GM19035 (cell line): ENCODE results near the gene TRAPPC2L.
"Not testable (repeated sequence)": the region's sequence is repeated elsewhere in the genome, so short reads cannot be mapped to it uniquely, and the experiment has no call there.

Source experiments
- ATAC-seq: cut with Tn5 transposase; IDR thresholded peaks from one replicate; pipeline ENCODE4 v1.9.1; 2021; ENCODE audit not compliant: unreplicated experiment

TRAPPC2L gene

DNA sequence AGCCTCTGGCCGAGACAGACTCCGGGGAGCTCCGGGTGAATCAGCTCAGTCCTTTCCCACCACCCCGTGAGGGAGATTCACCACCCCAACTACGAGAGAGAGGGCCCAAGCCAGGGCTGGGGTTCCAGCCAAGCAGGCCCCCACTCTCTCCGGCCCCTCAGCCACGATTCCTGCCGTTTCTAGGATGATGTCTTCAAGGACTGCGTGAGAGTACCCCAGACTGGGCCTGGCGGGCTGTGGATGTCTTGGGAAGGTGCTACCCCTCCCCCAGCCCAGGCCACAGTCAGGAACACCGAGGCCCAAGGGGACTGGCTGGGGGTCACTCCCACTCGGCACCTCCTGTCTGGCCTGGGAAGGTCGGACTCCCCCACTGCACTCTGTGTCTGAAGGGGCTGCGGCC lies 31.1 kb downstream of the TRAPPC2L start:
- ATAC-seq = no peak

DNA sequence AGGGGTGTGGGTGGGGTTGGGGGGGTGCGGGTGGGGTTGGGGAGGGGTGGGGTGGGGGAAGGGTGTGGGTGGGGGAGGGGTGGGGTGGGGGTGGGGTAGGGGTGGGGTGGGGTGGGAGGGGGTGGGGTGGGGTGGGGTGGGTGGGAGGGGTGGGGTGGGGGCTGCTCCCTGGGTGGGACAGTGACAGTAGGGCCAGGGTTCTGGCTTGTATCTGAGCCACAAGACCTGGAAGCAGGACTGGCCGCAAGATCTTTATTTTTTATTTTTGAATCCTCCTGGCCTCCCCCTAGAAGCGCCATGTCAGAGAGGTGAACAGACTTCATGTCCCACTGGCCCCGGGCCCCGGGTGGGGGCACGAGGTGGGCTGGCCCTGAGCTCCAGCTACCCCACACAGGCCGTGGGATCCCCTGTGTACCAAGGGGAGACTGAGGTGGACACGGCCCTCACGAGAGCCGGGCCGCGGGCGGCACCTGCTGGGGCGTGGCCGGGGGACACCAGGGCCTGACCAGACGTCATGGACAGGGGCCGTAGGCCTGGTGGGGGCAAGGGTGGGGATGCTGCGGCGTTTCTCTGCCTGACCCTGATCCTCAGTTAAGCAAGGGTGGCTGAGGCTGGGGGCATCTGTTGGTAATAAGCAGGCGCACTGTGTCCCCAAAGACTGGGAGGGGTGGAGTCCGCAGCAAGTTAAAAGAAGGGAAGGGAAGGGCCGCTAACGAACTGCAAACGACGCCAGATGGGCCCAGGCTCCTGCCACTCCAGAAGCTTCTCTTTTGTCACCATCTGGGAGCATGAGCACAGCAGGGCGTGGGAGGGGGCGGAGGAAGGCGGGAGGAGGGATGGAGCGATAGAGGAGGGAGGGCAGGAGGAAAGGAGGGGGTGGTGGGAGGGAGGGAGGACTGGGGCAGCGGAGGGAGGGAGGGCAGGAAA lies 31.8 kb downstream of the TRAPPC2L start:
- no peak for ATAC-seq

DNA sequence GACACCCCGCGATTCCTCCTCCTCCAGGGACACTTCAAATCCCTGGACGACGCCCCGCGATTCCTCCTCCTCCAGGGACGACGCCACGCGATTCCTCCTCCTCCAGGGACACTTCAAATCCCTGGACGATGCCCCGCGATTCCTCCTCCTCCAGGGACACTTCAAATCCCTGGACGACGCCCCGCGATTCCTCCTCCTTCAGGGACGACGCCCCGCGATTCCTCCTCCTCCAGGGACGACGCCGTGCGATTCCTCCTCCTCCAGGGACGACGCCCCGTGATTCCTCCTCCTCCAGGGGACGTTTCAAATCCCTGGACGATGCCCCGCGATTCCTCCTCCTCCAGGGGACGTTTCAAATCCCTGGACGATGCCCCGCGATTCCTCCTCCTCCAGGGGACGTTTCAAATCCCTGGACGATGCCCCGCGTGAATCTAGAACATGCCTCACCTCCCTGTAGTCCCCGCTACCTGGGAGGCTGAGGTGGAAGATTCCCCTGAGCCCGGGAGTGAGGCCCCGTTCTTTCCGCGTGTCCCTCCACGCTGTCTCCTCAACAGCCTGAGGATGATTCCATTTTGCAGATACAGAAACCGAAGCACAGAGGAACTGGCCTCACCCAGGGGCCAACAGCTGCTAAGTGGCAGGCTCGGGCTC lies 32.9 kb downstream of the TRAPPC2L start:
- not testable (repeated sequence) for ATAC-seq

DNA sequence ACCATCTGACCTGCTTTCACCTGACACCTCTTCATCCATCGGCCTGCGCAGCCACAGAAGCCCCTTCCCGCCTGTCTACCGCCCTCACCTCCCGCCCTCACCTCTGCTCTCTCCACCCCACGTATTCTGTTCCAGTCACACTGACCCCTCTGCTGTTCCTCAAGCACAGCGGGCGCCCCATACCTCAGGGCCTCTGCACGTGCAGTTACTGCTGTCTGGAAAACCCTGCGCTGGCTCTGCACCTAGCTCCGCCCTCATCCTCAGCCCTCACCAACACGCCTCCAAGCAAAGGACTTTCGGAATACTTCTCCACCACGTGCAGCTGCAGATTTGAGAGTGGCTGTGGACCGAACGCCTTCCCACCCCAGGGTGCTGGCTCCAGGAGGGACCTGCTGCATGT lies 34.2 kb downstream of the TRAPPC2L start:
- no peak for ATAC-seq

DNA sequence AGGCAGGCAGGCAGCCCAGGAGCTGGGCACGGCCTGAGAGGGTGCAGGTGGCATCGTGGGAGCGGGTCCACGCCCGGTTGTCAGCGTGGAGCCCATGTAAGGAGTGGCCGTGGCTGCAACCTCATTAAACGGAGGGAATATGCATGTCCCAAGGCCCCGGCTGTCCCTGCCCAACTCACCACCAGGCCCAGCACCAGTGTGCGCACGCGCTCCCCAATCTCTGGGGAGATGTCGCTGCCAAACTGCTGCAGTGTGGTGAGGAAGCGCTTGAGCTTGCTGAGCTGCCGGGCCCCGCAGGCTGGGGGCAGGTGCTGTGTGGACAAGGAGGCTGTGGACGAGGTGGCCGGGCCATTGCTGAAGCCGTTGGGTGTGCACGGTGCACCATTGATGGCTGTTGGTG lies 35.1 kb downstream of the TRAPPC2L start:
- no peak for ATAC-seq

DNA sequence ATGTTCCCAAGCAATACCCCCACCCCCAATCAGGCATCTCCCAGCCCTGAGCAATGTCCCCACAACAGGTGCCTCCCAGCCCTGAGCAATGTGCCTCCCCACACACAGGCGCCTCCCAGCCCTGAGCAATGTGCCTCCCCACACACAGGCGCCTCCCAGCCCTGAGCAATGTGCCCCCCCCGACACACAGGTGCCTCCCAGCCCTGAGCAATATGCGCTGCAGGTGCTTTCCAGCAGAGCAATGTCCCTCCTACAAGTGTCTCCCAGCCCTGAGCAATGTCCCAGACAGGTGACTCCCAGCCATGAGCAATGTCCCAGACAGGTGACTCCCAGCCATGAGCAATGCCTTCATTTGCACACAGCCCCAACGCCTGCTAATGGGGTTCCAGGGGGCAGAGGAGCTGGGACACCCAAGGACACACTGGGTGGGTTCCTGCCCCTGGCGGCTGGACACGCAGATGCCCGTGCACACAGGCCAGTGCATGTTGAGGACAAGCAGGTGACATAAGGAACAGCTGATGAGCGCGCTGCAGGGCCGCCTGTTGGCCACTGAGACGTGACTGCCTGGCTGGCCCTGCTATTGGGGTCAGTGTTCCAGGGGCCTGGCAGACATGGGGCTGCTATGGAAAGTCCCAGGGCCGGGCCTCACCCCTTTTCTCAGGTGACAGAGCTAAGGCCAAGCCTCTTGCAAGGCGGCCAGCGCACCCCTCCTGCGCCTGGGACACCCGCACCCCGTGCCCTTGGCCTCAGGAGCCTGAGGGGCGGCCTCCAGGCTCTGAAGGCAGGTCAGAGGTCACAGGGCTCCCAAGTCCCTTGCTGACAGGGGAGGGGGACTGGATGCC lies 36.4 kb downstream of the TRAPPC2L start:
- ATAC-seq = no peak

DNA sequence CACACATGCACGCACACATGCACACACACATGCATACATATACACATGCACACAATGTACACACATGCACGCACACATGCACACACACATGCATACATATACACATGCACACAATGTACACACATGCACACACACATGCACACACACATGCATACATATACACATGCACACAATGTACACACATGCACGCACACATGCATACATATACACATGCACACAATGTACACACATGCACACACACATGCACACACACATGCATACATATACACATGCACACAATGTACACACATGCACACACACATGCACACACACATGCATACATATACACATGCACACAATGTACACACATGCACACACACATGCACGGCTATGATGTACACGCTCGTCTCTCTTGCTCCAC lies 37.3 kb downstream of the TRAPPC2L start:
- ATAC-seq = not testable (repeated sequence)

DNA sequence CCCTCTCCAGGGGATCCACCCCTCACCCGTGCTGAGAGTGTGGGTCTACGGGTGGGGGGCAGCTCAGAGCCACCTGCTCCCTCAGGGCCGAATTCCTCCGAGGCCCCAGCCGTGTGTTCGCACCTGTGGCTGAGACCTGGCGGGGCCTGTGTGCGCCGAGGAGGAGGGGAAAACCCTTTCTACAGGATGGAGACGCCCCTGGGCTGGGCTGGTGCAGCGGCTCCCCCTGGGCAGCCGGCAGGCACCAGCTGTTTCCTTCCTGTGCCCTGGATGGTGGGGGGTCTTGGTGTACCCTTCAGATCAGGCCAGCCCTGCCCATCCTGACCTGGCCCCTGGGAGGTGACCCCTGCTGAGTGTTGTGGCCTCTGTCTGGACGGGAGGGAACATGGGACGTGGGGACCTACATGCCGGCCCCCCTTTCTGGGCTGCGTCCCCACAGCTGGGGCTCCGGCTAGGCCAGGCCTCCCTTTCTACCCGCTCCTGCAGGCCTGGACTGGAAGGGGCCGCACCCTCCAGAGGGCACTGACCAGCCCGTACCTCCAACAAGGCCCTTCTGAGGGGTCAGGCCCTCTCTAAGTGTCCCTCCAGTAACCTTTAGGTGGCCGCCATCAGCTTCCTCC lies 37.9 kb downstream of the TRAPPC2L start:
- no peak for ATAC-seq

DNA sequence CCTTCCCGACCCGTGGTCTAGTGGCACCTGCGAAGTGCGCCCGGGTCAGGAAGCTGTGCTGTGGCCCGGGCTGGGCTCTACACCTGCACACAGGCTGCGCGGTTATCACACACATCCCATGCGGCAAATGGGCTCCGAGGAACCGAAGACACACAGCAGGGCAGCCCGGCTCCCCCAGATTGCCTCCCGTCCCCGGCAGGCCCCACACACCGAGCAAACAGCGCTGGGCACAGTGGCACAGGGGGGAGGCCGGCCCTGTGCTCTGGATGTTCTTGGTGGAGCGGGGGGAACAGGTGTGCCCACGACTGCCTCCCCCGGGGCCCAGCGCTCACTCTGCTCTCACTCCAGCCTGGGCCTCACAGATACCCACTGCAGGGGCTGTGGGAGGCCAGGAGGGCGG lies 38.4 kb downstream of the TRAPPC2L start:
- ATAC-seq = no peak

DNA sequence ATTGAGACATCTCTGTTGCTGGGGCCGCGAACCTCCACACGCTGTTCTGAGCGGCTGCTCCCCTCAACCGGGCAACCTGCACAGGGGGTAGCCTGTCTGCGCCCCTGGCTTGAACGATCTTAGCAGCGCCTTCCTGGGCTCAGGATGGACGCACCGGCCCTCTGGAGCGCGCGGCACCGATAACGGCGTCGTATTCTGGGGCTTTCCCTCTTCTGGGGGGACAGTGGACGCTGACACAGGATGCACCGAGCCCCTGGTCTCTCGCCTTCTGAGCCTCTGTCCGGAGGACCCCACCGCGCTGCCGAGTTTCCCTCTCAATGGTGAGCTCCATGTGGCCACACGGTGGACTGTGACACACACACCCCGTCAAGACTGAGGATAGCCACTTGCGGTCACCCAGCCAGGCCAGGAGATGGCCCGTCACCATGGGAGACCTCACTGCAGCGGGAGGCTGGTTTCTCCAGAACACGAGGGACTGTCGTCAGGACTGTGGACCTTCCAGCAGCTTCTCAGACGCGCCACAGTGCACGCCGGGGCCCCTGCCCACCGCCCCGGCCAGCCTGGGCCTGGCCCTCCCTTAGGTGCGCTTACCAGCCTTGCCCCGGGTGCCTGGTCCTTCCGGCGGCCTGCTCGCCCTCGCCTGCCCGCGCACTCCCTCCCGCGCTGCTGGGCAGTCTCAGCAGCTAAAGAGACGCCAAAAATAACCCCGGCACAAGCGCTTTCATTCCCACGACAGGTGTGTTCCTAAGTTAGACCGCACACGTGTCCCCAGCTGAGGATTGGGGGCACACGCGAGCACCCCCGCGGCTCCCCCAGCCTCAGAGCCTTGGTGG lies 39.5 kb downstream of the TRAPPC2L start:
- ATAC-seq = no peak

DNA sequence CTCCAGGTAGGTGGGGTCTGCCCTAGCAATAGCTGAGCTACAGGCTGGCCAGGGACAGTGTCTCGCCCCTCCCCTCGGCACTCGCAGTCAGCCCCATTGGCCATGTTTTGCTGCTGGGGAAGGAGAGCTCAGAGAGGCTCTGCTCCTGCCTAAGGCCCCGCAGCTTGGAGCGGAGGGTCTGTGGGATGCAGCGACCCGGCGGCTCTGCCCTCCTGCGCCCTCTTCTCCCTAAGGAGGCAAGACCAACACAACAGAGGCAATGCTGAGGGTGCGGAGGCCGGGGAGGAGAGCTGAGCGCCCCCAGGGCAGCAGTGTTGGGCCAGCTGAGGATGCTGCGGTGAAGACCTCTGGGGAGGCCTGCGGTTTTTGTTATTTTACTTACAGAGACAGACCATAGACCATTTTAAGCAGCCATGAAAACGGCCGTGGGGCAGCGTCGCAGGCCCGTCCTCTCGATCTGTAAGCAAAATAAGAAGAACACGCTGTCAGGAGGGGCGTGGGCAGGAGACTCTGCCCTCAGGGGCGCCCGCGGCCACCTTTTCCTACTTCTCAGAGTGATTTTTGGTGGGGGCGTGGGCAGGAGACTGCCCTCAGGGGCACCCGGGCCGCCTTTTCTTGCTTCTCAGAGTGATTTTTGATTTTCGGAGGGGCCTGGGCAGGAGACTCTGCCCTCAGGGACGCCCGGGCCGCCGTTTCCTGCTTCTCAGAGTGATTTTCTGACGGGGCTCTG lies 40.9 kb downstream of the TRAPPC2L start:
- no peak for ATAC-seq

DNA sequence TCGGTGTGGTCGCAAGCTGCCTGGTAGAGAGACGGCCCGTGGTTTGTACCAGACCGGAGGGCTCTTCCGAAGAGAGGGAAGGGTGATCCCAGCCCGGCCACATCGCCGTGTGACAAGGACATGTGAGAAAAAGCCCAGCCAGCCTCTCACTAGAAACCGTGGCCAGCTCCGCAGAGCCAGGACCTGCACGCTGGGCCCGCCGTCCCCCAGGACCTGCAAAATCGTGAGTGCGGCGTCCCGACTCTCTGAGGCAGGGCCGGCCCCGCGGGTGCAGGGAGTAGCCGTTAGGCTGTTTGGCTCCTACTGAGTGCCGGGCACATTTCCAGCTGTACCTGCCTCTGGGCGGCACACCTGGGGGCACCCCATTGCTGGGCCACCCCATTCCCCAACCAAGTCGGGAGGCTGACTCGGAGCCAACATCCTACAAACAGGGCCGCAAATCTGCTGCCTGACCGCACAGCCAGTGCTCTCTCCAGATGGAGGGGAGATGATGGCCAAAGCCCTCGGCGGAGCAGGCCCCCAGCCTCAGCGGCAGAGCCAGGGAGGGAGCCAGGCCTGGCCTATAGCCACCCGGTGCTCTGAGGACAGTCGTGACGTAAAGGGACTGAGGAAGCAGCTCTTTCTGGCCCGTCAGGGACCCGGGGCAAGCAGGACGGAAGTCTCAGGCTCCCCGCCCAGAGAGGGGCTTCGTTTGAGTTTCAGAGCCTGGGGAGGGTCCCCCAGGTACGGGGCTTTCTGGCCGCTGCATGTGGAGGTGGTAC lies 43.2 kb downstream of the TRAPPC2L start:
- ATAC-seq = no peak

DNA sequence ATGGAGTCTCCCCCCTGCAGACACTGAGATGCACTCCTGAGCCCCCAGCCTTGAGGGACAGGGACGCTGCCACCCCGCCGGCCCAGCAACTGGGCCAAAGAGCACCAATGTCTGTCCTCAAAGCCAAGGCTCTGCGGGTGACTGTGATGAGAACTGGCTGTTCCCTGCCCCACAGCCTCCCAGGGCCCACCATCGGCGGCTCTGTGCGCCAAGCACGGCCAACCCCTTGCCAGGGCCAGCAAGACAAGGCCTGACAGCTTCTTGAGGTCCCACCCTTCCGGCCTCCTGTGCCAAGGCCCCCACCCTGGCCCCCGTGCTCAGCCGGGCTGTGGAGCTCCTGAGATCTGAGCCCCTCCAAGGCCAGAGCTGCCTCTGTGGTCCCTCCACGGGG lies 43.7 kb downstream of the TRAPPC2L start:
- ATAC-seq = no peak

DNA sequence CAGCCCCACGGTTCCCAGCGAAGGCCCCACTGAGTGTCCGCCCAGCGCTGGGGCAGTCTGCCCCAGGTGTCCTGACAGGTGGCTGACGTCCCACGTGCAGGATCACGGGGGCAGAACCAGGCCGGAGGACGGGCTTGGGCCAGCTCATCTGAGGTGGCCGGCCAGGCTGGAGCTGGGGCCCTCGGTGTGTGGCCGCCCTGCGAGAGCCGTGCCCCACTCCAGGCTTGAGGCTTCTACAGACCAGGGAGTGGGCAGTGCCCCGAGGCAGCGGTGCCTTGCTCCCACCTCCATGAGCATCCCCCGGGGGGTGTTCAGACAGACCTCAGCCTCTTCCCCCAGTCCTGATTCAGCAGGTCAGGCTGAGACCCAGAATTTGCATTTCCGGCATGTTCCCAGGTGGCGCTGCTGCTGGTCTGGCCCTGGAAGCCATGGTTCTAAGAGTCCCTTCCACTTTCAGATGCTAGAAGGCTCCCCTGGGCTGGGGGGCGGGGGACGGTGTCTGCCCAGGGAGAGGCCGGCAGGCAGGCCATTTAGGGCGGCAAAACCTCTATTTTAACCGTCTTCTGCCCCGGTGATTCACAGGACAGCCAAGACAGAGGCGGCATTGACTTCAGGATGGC lies 44.9 kb downstream of the TRAPPC2L start:
- ATAC-seq = no peak

DNA sequence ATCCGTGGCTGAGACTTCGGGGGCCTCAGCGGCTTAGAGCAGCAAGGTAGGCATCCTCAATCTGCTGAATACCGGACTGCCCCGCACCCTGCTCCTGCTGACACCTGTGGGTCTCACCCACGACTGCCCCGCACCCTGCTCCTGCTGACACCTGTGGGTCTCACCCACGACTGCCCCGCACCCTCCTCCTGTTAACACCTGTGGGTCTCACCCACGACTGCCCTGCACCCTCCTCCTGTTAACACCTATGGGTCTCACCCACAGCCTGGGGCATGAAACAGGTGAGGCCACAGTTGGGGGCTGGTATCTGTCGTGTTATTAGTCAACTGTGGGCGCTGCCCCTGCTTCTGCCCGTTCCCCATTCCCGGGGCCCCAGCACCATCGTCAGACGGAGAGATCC lies 45.8 kb downstream of the TRAPPC2L start:
- no peak for ATAC-seq

DNA sequence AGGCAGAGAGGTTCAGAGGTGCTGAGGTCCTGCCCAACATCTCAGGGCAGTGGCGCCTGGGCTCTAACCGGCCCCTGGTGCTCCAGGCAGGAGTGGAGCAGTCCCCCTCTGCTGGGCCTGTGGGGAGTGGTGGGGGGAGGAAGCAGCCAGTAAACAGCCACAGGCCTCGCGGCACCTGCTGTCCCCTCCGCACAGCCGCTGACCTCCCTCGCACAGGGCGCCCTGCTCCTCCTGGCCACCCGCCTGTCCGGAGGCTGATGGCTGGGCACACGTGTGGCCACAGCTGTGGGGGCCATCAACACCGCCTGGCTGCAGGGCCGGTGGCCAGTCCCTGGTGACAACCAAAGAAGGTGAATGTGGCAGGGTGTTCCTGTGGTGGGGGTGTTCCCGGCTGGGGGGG lies 46.3 kb downstream of the TRAPPC2L start:
- ATAC-seq = no peak

DNA sequence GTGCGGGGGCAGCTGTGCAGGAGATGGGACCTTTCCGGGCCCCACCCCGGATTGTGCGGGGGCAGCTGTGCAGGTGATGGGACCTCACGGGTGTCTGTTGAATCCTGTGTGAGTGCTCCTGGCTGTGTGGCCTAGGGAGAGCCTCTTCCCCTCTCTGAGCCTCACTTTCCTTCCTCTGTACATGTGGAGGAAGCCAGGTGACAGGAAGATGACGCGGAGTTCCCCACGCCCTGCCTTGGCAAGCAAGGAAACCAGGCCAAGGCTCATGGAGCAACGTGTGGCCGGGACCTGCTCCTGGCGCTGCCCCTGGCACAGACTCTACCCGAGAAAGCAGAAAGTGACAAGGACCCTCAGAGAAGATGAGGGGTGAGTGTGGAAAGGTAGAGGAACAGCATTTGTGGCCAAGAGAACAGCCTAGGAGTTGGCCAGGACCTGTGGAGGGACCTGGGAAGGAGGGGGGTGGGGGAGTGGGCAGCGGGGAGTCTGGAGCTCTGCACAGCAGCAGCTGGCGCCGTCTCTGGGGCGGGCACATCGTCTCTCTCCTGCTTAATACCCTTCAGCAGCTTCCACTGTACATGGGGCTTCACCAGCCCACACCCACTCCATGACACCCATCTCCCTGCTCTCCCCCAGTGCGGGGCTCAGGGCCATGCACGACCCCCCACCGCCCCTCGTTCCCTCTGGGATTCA lies 47.9 kb downstream of the TRAPPC2L start:
- no peak for ATAC-seq

DNA sequence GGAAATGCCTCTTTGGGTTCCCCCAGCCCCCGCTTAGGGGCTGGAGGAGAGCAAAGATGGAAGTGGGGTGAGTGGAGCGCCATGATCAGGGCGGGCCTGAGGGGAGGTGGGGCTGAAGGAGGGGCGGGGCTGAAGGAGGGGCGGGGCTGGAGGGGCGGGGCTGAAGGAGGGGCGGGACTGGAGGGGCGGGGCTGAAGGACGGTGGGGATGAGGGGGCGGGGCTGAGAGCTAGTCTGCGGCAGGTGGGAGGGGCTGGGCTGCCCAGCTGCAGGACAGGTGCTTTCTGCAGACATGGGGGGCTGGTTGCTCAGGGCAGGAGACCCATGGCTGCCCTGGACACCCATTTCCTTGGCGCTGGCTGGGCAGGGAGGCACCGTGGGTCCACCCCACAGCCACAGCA lies 48.6 kb downstream of the TRAPPC2L start:
- ATAC-seq = no peak
